Stimulated activated naive CD8-positive, alpha-beta T cell treated with anti-CD3 and anti-CD28 coated beads, Interleukin-15, Interleukin-2, amounts not matched to agents 100 U/mL and 50 U/mL, for 24 hours (primary cell): ENCODE measurements around the gene ZIC4.

ENCODE experiments used
- ATAC-seq: fragments of 150-1000 bp; cut with Tn5 transposase; one replicate; pipeline ENCODE4 v1.10.0; 2021
- DNase-seq: peaks from one replicate; pipeline ENCODE4 v3.0.0; 2021

ZIC4 gene

DNA sequence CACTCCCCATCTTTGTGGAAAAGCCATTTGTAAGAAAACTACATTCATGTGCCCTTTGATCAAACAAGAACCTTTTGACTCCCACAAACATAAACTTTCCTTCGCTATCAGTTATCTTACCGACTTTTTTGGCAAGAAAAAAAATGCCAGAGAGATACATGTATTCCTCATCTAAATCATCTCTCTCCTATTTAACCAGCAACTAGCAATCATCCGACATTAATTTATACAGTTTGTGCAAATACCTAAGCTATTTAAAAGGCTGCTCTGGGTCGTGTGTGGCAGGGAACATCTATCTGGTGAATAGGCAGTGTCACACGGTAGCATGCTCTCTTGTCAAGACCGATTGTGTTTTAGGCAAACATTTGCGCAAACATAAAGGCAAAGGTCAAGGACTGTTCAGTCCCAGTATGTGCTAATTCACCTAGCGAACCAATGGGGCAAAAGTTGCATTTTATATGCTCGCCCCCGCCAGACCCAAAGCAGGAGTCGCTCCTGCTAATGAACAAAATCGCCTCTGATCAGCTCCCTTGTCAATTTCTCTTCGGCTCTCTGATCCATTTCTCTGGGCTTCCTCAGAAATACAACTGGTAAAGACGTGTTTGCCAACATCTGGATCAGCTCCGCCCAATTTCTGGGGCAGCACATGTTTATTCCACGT lies 37.7 kb downstream of the ZIC4 start:
- ATAC-seq (no peak), DNase-seq (no peak)

DNA sequence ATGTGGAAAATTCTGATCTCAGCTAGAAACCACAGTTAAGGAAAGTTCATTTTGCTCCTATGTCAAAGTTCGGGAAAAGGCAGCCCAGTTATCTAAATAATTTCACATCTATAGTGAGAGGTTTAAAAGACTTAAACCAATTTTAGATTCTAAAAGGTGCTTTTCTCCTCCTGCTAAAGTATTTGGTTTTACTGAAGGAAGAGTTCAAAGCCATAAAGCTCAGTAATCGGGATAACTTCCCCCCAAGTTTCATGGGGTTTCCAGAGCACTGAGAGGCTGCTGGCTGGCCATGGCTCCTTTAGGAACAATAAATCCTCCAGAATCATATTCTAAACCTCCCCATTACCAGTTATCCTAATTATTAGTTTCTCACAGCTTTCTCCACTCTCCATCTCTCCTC lies 38.2 kb downstream of the ZIC4 start:
- no peak for ATAC-seq
- DNase-seq = no peak

DNA sequence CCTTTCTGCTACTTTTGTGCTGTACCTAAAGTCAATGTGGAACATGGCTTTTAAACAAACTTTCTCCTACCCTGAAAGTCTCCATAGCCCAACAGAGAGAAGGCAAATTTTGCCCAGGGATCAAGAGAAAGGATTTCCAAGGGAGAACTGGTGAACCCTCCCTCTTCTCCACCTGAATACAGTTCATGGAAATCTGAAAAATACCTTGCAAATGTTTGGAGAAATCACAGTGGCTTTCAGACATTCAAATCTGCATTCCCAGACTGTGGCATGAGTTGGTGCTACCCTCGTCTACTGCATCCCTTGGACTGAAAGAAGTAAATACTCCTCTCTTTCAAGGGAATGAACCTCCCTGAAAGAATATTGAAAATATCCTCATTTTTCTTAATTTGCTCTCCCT lies 38.7 kb downstream of the ZIC4 start:
- no peak for DNase-seq
- no peak for ATAC-seq

DNA sequence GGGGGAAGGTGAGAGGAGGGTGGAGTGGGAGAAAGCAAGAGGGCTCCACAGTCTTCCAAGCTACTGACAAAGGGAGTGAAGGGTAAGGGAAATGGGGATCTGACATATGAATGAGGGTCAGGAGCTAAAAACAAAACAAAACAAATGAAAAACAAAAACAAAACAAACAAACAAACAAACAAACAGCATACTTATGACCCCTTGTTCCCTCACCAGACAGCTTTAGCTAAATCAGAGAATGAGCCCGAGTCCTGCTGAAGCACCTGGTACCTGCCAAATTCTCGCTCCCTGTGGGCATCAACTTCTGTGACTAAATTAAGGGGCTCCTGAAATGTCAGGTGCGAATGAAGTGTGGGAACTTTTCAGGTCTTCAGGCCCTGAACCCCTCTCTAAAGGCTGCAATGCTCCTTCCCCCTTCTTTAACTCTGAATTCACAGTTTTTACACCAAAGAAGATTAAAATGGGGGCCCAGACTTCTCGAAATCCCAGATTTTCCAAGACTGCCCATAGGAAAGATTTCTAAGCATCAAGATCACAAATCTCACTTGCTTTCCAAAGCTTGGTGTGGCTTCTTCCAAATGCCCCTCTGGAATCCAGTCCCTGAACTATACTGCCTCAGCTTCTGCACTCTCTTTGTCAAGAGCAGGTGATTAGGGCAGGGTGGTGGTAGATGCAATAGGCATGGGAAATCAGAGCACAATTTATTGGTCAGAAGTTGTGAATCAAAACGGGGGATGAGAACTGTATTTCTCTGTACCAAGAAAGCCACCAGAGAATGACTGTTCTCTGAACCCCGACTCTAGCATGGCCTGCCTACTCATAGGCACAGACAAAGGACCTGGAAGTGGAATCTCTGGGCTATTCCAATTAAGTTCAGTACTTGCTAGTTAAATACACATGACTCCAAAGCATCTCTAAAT lies 40.9 kb downstream of the ZIC4 start:
- DNase-seq = no peak
- ATAC-seq = no peak

DNA sequence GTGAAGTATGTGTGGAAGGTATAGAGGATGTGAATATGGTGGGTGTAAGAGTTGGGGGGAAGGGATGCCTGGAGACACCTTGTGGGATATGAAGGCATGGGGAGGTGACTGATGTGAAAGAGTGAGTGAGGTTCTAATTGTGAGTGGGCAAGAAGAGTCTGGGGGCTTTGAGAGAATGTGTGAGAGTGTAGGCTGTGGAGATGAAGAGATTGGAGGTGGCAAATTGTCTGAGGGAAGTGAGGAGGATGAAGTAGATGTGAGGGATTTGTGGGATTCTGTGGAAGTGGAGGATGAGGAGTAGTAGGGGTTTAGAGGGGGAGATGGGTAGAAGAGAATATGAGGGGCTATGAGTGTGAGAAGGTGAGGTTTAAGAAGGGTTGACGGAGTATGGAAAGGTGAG lies 41.6 kb downstream of the ZIC4 start:
- no peak for DNase-seq
- ATAC-seq = no peak

DNA sequence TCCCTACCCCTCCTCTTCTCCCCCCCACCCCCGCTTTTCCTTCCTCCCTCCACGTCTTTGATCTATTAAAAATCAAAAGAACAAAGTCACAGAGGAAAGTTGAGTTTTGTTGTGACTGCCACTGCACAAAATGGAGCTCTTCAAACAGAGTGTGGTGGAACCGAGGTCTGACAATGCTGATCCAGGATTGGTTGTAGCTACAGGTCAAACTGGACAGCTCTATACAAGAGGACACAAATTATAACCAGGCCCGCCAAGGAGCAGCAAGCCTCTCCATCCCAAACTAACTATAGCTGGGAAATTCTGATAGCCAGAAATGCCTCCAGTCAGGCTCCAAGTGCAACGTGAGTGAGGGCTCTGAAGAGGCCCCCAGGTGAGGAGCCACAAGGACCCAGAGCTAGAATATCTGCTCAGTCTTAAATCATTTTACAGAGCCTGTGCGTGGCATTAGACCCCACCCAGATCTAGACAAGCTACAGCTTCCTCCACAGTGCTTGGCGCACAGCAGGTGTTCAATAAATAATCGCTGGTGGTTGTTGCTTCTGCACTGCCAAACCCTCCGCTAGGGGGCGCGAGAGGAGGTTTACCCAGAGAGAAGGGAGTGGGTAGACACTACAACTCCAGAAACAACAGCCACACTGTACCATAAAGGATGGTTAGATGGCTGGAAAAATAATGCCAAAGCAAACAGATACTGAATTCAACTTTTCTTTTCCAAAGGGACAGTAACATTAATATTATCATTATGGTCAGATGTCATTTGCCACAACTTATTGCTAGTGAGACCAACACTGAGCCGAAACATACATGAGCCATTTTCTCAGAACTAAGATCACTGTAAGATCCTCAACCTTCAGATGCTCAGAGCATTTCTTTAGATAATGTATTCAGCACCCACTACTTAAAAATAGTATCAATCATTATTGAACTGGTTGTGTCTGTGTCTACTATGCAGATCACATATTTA lies 44.6 kb downstream of the ZIC4 start:
- DNase-seq (peak; percentile 70), ATAC-seq (no peak)

DNA sequence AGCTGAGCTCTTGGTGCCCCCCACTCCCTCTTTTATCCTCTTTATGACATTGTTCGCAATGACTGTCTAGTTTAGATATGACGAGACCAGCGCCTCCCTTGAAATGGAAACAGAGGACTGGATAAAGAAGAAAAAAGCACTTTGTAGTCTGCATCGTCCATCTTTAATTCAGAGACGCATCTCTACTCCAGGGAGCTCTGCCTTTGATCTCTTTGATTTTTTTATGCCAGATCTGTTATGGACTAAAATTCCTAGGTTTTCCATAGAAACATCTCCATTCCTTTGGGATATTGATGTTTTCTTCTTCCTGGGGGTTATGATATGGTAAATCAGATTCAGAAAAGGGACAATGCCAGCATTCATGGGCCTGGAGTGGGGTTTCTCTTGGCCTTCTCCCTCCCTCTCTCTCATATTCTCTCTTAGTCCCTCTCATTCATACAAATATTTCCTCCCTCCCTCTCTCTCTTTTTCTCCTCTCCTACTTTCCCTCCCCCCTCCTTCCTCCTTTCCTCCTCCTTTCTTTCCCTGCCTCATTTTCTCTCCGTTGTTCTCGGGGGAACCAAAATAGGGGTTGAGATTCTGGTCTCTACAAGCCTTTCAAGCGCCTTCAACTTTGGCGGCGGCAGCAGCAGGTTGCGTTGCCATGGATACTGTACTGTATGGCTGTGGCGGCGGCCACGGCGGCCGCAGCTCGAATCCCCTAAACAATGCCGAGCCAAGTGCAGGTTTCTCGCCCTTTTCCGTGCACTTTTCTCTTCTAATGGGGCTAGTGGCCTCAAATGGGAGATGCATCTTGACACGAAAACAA lies 45.5 kb downstream of the ZIC4 start:
- no peak for ATAC-seq
- no peak for DNase-seq

DNA sequence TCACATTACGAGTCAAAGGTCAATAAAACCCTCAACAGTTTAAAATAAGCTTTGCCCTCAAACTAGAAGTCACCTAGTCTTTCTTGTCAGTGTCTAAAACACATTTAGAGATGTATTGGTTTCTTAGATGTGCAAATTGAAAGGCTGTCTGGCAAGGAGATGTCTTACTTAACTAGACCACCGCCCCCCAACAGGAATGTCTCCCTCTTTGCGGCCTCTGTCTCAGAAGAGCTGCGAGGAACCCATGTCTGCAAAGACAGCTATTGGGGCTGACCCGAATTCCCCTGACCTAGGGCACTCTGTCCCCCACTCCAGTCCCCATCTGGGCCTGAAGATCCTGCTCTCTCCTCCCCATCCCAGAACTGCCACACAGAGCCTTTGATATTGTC lies 46.3 kb downstream of the ZIC4 start:
- ATAC-seq (no peak), DNase-seq (no peak)

DNA sequence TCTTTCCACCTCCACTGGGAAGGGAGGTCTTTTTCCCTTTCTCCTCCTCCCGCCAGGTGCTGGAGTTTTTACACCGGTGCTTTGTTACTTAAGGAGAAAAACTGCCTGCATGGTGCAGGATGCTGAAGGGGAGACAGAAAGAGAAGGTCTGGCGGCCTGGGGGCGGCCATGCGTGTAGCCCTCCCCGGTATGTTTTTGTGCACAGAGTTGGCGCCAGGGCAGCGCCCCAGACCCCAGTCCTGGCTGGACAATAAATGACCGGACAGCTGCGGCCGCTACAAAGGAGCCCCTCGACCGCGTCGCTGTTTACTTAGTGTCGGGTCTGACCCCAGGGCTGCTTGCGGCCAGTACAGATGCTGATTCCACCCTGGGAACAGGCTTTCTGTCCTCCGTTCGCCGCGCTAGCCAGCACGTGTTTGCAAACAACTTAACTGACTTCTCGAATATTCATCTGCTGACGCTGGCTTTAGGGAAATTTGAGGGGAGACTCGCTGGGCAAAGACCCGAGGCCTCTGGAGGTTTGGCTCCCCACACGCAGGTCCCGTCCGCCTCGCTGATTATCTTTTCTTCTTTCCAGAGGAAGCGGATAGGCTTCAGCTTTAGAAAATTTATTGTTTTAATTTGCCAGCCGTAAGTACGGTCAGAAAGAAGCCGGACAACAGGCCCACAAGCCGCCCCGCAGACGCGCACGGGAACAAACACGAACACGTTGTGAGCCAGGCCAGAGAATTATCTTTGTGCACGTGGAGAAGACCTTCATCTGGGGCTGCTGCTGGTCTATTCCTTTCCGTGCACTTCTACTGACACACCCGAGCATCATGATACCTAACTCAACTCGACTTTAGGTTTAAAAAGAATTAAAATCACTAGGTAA lies 46.9 kb downstream of the ZIC4 start:
- no peak for ATAC-seq
- DNase-seq = no peak

DNA sequence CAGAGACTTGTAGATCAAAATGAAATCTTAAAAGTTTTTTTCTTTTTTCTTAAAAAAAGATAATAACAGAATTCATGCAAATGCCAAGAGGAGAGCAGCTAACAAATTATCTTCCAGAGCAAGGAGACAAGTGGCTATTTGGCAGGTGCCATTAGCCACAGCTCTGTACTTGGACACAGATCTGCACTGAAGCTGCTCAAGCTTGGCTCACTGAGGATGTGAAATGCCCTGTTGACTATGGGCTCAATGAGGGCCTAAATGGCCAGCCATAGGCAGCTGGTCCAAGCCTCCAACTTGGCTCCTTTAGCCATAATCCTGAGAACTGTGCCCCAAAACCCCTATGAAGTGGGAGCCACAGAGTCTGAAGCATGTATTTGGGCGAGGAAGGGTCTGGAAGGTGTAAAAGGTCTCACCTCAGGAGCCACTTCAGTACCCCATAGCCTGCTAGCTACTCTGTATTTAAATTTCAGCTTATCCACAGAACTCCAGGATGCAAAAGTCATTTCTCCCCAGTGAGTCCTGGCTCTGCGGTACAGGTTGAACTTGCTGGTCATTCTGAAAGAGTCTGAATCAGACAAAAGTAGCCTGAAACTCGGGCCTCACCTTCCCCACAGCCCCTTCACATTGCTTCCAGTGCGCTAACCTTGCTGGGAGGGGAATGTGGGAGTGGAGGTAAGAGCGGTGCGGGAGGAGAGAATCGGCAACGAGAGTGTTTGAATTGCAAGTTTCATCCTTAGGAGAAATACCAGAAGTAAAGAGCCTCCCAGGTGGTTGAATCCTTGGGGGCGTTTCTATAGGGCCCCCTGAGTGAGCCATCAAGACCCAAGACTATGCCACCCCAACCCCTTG lies 48.0 kb downstream of the ZIC4 start:
- DNase-seq (no peak), ATAC-seq (no peak)

DNA sequence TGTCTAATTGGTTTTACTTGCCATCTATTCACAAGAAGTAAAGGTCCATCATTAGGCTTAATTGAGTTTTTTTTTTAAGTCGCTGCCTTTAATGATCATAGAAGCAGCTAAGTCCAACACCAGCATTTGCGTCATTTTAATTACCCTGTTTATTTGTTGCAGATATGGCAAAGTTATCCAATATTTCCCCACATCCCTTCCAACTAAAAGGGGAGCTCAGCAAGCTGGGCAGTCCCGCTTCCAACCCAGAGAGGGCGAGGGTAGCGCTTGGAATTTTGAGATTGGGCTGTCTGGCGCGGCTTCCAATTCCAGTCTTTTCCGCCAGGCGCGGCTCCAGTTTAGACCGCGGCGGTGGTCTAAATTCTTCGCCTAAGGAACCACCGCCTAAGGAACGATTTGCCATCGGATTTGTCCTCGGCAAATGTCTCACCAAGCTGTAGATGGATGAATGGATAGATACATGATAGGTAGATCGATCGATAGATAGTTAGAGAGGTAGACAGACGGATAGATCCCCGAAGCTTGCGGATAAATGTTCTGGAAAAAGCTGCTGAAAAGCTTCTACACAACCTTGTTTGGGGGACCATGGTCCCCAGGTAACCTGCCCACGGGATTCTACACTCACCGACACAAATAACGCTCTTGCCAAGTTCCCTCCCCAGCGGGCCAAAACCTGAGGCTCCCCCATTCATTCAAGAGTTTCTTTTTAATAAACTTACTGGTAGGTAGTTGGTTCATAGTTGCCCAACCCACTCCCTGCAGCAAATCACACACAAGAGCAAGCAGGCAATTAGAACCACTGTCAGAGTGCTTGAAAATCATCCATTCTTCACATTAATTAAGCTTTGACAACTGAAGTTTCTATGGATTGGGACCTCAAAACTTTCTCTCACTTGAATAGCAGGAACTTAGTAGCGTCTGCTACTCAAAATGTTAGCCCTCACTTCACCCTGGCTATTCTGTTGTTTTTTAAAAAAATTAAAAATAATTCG lies 49.1 kb downstream of the ZIC4 start:
- no peak for ATAC-seq
- DNase-seq = no peak

DNA sequence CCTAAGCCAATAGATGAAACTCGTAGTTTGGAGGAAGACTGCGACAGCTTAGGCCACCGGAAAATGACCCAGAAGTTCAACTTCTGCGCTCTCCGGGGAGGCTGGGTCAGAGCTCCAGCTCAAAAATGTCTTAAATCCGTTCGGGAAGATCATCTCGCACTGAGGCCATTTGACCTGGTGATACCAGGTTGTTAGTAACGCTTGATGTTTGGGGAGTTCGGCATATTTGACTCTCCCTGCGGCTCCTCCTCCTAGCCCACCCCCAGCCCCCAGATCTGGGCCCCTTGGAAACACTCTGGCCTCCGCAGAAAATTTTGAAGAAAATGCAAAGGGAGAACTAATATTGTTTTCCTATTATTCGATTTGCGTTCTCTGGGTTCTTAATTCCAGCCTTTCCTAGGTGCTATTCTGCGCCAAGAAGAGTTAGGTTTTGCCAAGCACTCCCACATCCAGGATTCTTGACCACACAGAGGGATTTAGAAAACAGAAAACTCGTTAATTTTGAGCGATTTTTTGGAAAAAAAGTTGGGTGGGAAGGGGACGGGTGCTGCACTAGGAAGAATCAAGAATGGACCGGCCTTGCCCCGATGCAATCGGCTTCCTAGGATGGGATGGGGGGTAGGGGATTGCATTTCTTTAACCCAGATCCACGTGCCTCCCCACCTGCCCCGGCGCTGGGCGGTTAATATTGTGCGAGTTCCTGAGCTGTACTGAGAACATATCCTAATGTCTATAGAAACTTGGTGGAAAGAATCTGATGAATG lies 50.0 kb downstream of the ZIC4 start:
- DNase-seq (no peak), ATAC-seq (no peak)

DNA sequence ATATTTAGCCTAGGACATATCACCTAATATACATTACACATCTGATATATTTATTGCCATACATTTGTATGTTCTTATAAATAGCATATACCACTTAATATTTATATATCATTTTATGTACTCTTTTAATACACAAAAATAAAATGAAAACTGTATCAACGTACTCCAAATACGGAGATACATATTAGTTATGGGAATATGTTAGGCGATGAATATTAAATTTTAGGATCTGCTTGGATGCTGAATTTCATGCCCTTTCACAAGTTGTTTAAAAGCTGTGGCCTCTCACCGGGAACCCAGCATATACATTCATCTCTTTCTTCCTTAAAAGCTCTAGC lies 50.6 kb downstream of the ZIC4 start:
- ATAC-seq = no peak
- DNase-seq = no peak

DNA sequence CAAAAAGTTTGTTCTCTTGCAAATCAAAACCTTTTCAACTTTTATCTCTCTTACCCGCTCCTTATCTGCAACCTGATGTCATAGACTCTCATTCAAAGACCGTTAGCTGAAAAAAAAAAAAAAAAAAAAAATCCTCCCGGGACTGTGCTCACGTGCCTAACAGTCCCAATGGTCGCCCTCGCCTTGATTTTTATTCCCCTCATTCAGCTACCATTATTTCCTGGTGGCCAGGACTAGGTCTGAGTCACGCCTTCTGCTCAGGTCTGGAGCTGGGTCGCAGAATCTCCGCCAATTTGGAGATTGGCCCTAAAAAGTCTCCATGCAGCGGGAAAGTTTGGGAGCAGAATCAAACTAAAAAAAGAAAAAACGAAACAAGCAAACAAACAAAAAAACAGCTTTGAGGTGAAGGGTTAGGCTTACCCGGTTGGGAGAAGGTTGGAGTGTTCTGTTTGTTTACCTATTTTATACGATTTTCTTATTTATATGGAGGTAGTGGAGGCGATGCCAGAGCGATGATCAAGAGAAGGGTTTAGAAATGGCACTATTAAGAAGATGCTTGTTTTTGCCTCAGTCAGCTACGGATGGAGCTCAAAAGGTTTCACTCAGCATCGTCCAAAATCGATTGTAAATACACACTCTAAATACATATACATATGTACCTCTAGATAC lies 51.1 kb downstream of the ZIC4 start:
- DNase-seq = no peak
- ATAC-seq = no peak

DNA sequence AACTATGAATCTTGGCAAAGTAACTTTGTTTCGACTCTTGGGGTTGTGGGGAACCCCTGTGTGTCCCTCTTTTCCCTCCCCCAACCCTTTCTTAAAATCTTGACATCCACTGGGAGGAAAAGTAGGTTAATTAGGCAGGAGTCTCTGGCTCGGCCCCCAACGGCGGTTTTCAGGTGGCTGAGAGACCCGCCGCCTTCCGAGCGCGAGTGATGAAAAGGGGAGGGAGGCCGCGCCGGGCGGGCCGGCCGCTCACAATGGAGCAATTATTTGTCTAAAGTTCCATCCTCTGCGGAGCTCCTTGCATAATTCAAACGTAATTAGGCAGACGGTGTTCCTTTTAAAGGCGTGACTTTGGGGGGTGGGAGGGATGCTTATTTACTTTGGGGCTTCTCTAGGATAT lies 51.7 kb downstream of the ZIC4 start:
- ATAC-seq = no peak
- no peak for DNase-seq

DNA sequence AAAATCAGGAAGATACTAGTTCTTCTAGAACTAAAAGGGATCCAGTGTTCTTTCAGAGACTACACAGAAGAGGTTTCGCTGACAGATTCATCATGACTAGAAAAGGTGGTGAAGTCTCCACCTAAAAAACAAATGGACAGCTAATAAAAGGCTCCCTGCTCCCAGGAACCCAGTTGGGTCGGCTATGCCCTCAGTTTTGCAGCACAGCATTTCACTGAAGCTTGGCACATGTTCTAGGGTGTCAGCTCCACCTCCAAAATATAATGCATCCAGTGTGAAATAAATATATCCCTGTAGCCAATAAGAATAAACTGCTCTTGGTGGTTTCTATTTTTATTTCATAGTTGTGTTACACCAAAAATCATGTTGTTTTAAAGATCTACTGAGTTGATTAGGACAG lies 55.0 kb downstream of the ZIC4 start:
- ATAC-seq (no peak), DNase-seq (no peak)

DNA sequence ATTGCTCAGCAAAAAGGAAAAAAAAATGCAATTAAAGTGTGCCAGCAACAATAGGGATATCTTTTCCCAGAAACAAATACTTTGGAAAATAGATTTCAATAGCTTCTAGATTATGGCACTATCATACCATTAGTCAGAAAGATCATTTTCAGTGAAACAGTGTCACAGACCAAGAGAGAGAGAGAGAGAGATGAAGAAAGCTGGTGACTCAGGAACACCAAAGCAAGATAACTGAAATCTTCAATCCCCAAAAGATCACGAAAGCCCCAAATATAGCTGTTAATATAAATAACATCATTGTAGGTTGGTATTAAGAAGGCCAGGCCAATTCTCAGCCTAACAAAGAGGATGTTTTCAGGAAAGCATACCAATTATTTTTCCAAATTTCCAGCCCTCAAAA lies 57.4 kb downstream of the ZIC4 start:
- ATAC-seq = no peak

More for the DNA sequence above, 57.4 kb downstream of the ZIC4 start:
- DNase-seq = no peak
